Measurements from ENCODE around the gene CHD1. TPM values are rescaled to one million over a fixed set of nuclear protein-coding genes. Genes with fewer than 3 reads are reported as not detected.
A peak's percentile ranks its signal among the peaks of the same experiment; 100 is the strongest.

CHD1 gene
- total RNA-seq, 6 donors from 2014 or later = 23.0 to 95.5 (median 42.0) TPM

DNA sequence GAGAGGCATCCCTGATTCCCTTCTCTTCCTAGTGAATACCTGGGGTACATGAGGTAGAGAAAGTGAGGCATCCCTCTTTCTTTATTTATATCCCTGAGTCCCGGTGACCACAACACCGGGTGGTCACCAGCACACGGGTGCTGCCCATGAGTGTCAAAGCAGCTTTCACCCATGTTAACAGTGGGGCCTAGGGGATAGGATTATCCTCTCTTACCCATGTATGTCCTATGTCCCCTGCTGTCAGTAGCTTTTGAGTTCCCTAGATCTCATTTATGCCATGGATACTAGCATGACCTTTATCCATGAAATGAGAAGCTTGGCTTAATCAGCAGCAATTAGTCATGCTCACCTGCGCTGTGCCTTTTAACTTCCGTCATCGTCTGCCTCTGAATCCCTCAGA, 83.9 kb downstream of the CHD1 start:
- ATAC-seq (ENCODE audit: low FRiP score in 2 of 2) (no peak), DNase-seq (no peak)
- TF ChIP-seq EP300 (IDR thresholded peaks at IDR 0.05) (no peak), POLR2A (IDR thresholded peaks at IDR 0.05) (no peak), POLR2AphosphoS5 (IDR thresholded peaks at IDR 0.05) (no peak)
- TF ChIP-seq, protein P1, sequence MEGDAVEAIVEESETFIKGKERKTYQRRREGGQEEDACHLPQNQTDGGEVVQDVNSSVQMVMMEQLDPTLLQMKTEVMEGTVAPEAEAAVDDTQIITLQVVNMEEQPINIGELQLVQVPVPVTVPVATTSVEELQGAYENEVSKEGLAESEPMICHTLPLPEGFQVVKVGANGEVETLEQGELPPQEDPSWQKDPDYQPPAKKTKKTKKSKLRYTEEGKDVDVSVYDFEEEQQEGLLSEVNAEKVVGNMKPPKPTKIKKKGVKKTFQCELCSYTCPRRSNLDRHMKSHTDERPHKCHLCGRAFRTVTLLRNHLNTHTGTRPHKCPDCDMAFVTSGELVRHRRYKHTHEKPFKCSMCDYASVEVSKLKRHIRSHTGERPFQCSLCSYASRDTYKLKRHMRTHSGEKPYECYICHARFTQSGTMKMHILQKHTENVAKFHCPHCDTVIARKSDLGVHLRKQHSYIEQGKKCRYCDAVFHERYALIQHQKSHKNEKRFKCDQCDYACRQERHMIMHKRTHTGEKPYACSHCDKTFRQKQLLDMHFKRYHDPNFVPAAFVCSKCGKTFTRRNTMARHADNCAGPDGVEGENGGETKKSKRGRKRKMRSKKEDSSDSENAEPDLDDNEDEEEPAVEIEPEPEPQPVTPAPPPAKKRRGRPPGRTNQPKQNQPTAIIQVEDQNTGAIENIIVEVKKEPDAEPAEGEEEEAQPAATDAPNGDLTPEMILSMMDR (IDR thresholded peaks at IDR 0.05) = no peak
- Histone ChIP-seq H3K4me3 (no peak overlapping the region), H3K27me3 (no peaks in the 10 kb centered on the region), H3K36me3 (no peaks in the 10 kb centered on the region), H3K4me1 (no peaks in the 10 kb centered on the region), H3K27ac (no peak overlapping the region), H3K9me3 (peaks cover 0 to 8% (median 0%) of the 10 kb centered on the region in 4 donors)
- 93 to 98% methylated on average over 6 of the region's 6 CpGs for WGBS, 2 donors

- 94 to 100% methylated on average over 3 of the region's 3 CpGs for WGBS, 2 donors
- TF ChIP-seq POLR2AphosphoS5 (IDR thresholded peaks at IDR 0.05) = no peak
- TF ChIP-seq EP300 (IDR thresholded peaks at IDR 0.05) = no peak
- no peak for TF ChIP-seq POLR2A (IDR thresholded peaks at IDR 0.05)
- TF ChIP-seq, protein P1 (IDR thresholded peaks at IDR 0.05) = no peak
- no peak overlapping the region for H3K27ac ChIP-seq
- H3K4me1 ChIP-seq = no peaks in the 10 kb centered on the region
- peaks cover 0 to 8% (median 0%) of the 10 kb centered on the region in 4 donors for H3K9me3 ChIP-seq
- no peaks in the 10 kb centered on the region for H3K27me3 ChIP-seq
- H3K4me3 ChIP-seq = no peak overlapping the region
- no peaks in the 10 kb centered on the region for H3K36me3 ChIP-seq
- ATAC-seq (ENCODE audit: low FRiP score in 2 of 2) = no peak
- no peak for DNase-seq
Measured at GRCh38 chr5:98843481-98843880, 85.3 kb downstream of the CHD1 start.

DNA sequence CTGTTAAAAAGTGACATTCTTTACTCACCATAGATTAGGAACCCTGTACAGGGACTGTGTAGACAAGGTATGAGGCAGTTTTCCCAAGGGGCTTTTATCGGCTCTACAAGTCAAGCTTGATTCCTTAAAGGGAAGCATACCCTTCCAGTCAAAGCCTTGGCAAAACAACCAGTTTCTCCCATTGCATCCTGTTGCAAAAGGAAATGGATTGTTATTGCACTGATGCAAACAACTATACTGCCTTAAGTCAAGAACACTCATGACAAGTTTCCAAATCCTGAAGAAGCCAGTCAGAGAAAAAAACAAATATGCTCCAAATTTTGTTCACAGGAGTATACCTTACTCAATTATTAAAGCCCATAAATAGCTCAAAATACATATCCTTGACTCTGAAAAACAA, 87.9 kb downstream of the CHD1 start:
- Histone ChIP-seq H3K4me3 (no peak overlapping the region), H3K9me3 (peaks cover 0 to 8% (median 0%) of the 10 kb centered on the region in 4 donors), H3K4me1 (no peaks in the 10 kb centered on the region), H3K27ac (no peak overlapping the region), H3K36me3 (no peaks in the 10 kb centered on the region), H3K27me3 (no peaks in the 10 kb centered on the region)
- 58 to 76% methylated on average over 1 of the region's 1 CpG for WGBS, 2 donors
- DNase-seq = no peak
- ATAC-seq (ENCODE audit: low FRiP score in 2 of 2) = no peak
- TF ChIP-seq POLR2AphosphoS5 (IDR thresholded peaks at IDR 0.05) (no peak), EP300 (IDR thresholded peaks at IDR 0.05) (no peak), POLR2A (IDR thresholded peaks at IDR 0.05) (no peak)
- TF ChIP-seq, protein P1 (IDR thresholded peaks at IDR 0.05) = no peak

- H3K36me3 ChIP-seq = no peaks in the 10 kb centered on the region
- TF ChIP-seq, protein P1 (IDR thresholded peaks at IDR 0.05) = no peak
- TF ChIP-seq POLR2AphosphoS5 (IDR thresholded peaks at IDR 0.05) (no peak), POLR2A (IDR thresholded peaks at IDR 0.05) (no peak), EP300 (IDR thresholded peaks at IDR 0.05) (no peak)
- H3K27me3 ChIP-seq = no peaks in the 10 kb centered on the region
- peak in 1 of 2 donors; percentile 71 for ATAC-seq (ENCODE audit: low FRiP score in 2 of 2)
- H3K9me3 ChIP-seq = peaks cover 0 to 6% (median 0%) of the 10 kb centered on the region in 4 donors
- H3K4me3 ChIP-seq = peak overlapping the region in 3 of 4 donors; percentile 18 to 34 (median 33)
- DNase-seq = peak in 1 of 2 donors; percentile 83
- WGBS, 2 donors = 63 to 78% methylated on average over 28 to 41 of the region's 42 CpGs
- H3K4me1 ChIP-seq = no peaks in the 10 kb centered on the region
- H3K27ac ChIP-seq = no peak overlapping the region
Measured at GRCh38 chr5:98839469-98840383, 89.1 kb downstream of the CHD1 start.

Measured in upper lobe of left lung (tissue), 6 donors.